Kidney (tissue), 14 donors: ENCODE results near the gene MTCL1. TPM values are rescaled to one million over a fixed set of nuclear protein-coding genes. Genes with fewer than 3 reads are reported as not detected.

Source experiments
- DNase-seq, 5 donors: peaks; one replicate each; pipeline ENCODE4 v3.0.0-alpha.2; 2013 to 2020
- FAIRE-seq: peaks from 2 replicates; lab custom pipeline; 2012; peaks lifted over from hg19 to GRCh38; lab: Jason Lieb, UNC
- H3K27ac ChIP-seq, 2 donors: one replicate each; pipeline ENCODE4 v1.7.0; 2013; ENCODE audit warnings: low read depth in 2 of 2, low read length in 2 of 2, inconsistent platforms in 1 of 2
- H3K27me3 ChIP-seq: one replicate; pipeline ENCODE4 v1.7.1; 2013; ENCODE audit warnings: low read length, inconsistent platforms; ENCODE audit not compliant: control insufficient read depth, insufficient read depth
- H3K36me3 ChIP-seq, 3 donors: one replicate each; pipeline versions ENCODE4 v1.7.0 to v1.7.1; 2013; ENCODE audit warnings: low read length in 3 of 3, control low read depth in 1 of 3, inconsistent platforms in 1 of 3; ENCODE audit not compliant: insufficient read depth in 3 of 3, control insufficient read depth in 2 of 3
- H3K4me1 ChIP-seq, 3 donors: one replicate each; pipeline versions ENCODE4 v1.7.0 to v1.7.1; 2013; ENCODE audit warnings: low read length in 3 of 3, inconsistent platforms in 1 of 3, low read depth in 1 of 3; ENCODE audit not compliant: control insufficient read depth in 2 of 3, insufficient read depth in 2 of 3
- H3K4me3 ChIP-seq, 3 donors: one replicate each; pipeline versions ENCODE4 v1.7.0 to v1.8.1; 2013; ENCODE audit warnings: low read length in 3 of 3, control low read depth in 1 of 3, inconsistent platforms in 1 of 3
- H3K9ac ChIP-seq, 3 donors: one replicate each; pipeline versions ENCODE4 v1.7.0 to v1.7.1; 2013; ENCODE audit warnings: low read length in 3 of 3, control low read depth in 1 of 3, inconsistent platforms in 1 of 3
- H3K9me3 ChIP-seq, 3 donors: one replicate each; pipeline versions ENCODE4 v1.7.0 to v1.7.1; 2013; ENCODE audit warnings: low read length in 3 of 3, control low read depth in 1 of 3, inconsistent platforms in 1 of 3; ENCODE audit not compliant: control insufficient read depth in 2 of 3, insufficient read depth in 1 of 3
- CTCF ChIP-seq: IDR thresholded peaks from 3 replicates; pipeline ENCODE4 v1.5.1; 2012; ENCODE audit warnings: mild to moderate bottlenecking, moderate library complexity, borderline replicate concordance; ENCODE audit not compliant: insufficient read depth; ENCODE audit errors: extremely low read depth
- intact Hi-C: fragments of 100-400 bp; cut with DNase I; formaldehyde crosslinking; loops from one replicate; pipeline ENCODE4 v1.11.1; 2022
- polyA plus RNA-seq: library from polyadenylated mRNA; stranded (reverse); fragments of 350-450 nt; fragmentation: Illumina TruSeq; extraction: RNeasy Lipid Tissue Mini Kit (QIAGEN cat#74804); gene quantifications from one replicate; pipeline ENCODE4 v1.2.3, GENCODE V29; 2014; ENCODE audit warnings: low read depth, low replicate concordance; ENCODE audit not compliant: insufficient read depth
- total RNA-seq: library from RNA; stranded (reverse); fragmentation: NEBNext Ultra II Directional; extraction: Animal tissue kit (Norgen Biotek cat#: 25700); gene quantifications from one replicate; pipeline ENCODE4 v1.2.1, GENCODE V29; 2021
- donor health status: control.
- donor health status: control.
- donor health status: control.
- donor health status: control.
- donor health status: control.
- donor health status: DM: yes; HTN: yes; CAD: no.
- donor health status: Normal renal cell carcinoma (clear cell type).

MTCL1 gene
- total and polyA plus RNA-seq, 2 donors from 2014 or later, result 2.5 to 15.3 TPM

- no peak for TF ChIP-seq CTCF
- DNase-seq, result no peak
- no peak for FAIRE-seq
Observed at GRCh38 chr18:8684577-8684976, 20.8 kb upstream of the MTCL1 start.

GRCh38 chr18:8685141-8685913 is 20.0 kb upstream of the MTCL1 start:
- DNase-seq (no peak), FAIRE-seq (no peak)
- no peaks in the 10 kb centered on the region for H3K27me3 ChIP-seq
- no peak overlapping the region for H3K4me3 ChIP-seq
- H3K9me3 ChIP-seq, result no peaks in the 10 kb centered on the region
- no peaks in the 10 kb centered on the region for H3K36me3 ChIP-seq
- H3K9ac ChIP-seq, result no peak overlapping the region
- no peaks in the 10 kb centered on the region for H3K4me1 ChIP-seq
- intact Hi-C loops, result no loop called here
- TF ChIP-seq CTCF, result no peak
- H3K27ac ChIP-seq, result no peak overlapping the region

More at GRCh38 chr18:8684577-8684976, 20.8 kb upstream of the MTCL1 start:
- intact Hi-C loops, result no loop called here
- Histone ChIP-seq H3K9ac (no peak overlapping the region), H3K27me3 (no peaks in the 10 kb centered on the region), H3K4me1 (no peaks in the 10 kb centered on the region), H3K4me3 (no peak overlapping the region), H3K9me3 (no peaks in the 10 kb centered on the region), H3K27ac (no peak overlapping the region), H3K36me3 (no peaks in the 10 kb centered on the region)

- Histone ChIP-seq H3K9me3 (no peaks in the 10 kb centered on the region), H3K4me1 (no peaks in the 10 kb centered on the region), H3K27ac (no peak overlapping the region), H3K27me3 (no peaks in the 10 kb centered on the region), H3K36me3 (no peaks in the 10 kb centered on the region), H3K4me3 (no peak overlapping the region), H3K9ac (no peak overlapping the region)
- no peak for TF ChIP-seq CTCF
- DNase-seq (no peak), FAIRE-seq (no peak)
- intact Hi-C loops, result no loop called here
Observed at GRCh38 chr18:8685914-8686216, 19.5 kb upstream of the MTCL1 start.
